Occipital lobe (tissue), 2 donors: ENCODE data around the gene TMEM109. TPM values are rescaled to one million over a fixed set of nuclear protein-coding genes. Genes with fewer than 3 reads are reported as not detected.

Experiments
- DNase-seq: peaks from one replicate; lab custom pipeline; 2025; lab: John Stamatoyannopoulos, UW
- total RNA-seq: library from RNA; depleted of rRNA; stranded (reverse); fragments of >200 nt; gene quantifications from one replicate; pipeline ENCODE4 v1.2.3, GENCODE V29; 2014

Gene TMEM109
- total RNA-seq, 1 donor from 2014 or later: 8.3 TPM

DNA sequence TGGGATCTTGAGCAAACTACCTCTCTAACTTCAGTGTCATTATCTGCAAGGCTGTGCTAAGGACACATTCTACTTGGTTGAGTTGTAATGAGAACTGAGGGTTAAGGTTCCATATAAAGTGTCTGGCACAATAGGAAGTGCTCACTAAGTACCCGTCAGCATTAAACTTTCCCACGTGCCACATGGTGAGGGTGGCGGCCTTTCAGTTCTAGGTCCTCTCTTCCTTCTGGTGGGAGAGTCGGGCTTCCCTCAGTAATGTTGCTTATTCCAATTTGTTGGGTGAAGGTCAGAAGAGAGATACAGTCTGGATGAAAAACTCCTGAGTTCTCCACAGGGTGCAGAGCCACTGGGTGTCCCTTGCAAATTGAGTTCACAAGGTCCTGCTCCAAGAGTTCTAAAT lies 52.9 kb downstream of the TMEM109 start:
- DNase-seq: no peak

DNA sequence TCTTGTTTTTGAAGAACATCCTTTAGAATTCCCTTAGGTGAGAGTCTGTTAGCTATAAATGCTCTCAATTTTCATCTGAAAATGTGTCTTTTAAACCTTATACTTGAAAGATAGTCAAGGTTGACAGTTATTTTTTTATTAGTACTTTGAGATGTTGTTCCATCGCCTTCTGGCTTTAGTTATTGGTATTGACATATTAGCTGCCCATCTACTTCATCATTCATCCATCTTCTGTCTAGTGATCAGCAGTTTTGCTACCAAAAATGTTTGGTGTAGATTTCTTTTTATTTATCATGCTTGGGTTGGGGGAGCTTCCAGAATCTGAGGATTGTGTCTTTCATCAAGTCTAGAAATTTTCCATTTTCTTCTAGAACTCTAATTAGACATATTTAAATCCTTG lies 54.3 kb downstream of the TMEM109 start:
- no peak for DNase-seq

DNA sequence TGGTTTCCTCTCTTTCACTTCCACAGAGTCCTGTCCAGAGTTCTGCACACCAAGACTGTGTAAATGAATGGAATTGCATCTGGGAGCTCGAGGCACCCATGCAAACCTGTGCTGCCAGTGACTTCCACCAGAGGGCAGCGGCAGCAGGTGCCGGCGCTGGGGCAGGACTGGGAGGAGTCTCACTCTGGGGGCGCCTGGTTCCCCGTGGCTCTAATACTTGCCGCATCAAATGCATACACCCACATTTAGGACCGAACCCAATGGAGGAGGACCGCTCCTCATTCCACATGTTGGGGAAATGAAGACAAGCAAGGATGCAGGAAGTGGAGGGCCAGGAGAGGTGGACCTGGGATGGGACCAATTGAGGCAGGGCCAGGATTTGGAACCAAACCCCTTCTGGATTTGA lies 56.4 kb downstream of the TMEM109 start:
- no peak for DNase-seq

DNA sequence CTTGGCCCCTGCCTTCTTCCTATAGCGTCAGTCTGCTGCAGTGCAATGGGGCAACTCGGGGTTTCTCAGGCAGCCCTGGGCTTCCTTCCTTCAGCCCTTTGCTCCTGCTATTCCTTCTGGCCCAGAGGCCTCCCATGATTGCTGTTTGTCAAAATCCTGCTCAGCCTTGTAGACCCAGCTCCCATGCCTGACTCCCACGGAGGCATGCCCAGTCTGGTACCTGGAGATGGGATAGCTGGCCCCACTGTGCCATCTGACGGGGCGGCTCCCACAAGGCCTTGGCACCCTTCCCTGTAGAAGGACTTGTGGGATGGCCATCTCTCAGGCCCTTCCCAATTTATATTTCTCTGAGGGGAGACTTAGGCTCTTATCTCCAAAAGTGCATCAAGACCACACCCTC lies 56.9 kb downstream of the TMEM109 start:
- no peak for DNase-seq

DNA sequence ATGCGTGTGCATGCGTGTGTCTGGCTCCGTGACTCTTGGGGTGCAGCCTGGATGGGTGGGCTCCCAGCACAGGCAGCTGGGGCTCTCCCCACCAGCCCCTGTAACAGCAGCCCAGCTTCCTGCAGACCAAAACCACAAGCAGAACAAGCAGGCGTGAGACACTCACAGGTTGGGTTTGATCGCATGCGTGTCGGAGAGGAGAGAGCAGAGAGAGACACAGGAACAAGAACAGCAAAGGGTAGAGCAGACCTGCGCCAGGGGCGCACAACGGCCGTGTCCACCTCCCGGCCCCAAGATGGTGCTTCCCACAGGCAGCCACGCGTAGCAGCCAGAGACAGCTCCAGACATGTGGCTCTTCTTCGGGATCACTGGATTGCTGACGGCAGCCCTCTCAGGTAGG lies 57.6 kb downstream of the TMEM109 start, which contains the start of gene CD6:
Gene CD6 (plus strand): TSS at position 161 of the 400 bp plus-strand sequence. CDS start 186 bp downstream, at position 347.
- DNase-seq: no peak

DNA sequence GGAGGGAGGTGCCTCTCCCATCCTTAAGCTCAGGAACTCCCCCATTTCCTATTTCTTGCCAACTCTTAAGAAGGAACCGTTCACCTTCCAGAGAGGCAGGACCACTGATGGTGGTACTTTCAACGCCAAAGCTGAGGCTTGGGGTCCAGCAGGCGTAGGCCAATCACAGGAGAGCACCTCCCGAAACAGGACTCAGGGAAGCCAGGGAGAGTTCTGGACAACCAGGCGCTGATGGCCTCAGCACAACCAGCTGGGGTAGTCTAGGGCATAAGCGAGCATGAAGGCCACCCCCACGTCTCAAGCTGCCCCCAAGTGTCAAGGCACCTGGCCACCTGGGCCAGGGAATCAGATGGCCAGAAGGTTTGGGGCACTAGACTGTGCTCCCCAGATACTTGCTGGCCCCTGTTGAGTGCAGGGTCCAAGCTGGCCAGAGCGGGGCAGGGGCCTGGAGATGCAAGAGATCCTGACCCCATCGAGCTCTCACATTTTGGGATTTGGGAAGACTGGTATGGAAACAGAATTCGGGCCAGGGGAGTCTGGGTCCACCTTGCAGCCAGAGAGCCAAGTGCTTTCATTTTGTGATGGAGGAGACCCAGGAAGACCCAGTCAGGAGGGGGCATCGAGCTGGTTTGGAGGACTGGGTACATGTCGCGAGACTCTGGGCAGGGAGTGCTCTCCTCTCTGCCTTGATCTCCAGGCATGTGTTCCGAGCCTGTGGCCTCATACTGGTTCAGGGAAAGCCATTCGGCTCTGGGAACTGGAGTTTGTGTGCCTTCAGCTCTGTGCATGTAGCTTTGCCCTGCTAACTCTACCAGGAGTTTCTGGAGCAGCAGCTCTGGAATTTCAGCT lies 58.4 kb downstream of the TMEM109 start:
- DNase-seq: no peak

Other genes starting within 250 kb of the TMEM109 start
- not detected for gene MS4A8, start 214.5 kb upstream of the TMEM109 start, total RNA-seq
- gene MS4A18, start 189.4 kb upstream of the TMEM109 start, total RNA-seq: not detected
- gene MS4A15, start 157.3 kb upstream of the TMEM109 start, total RNA-seq: not detected
- gene MS4A10, start 128.8 kb upstream of the TMEM109 start, total RNA-seq: not detected
- 2.5 TPM for gene CCDC86, start 72.0 kb upstream of the TMEM109 start, total RNA-seq
- 1.6 TPM for gene PTGDR2, start 58.2 kb upstream of the TMEM109 start, total RNA-seq
- gene ZP1, start 46.6 kb upstream of the TMEM109 start, total RNA-seq: not detected
- gene PRPF19, start 7.6 kb upstream of the TMEM109 start, total RNA-seq: 42.3 TPM
- 104 TPM for gene TMEM132A, start 10.3 kb downstream of the TMEM109 start, total RNA-seq
- gene SLC15A3, start 38.0 kb downstream of the TMEM109 start, total RNA-seq: 5.8 TPM
- 0.16 TPM for gene CD6, start 57.5 kb downstream of the TMEM109 start, total RNA-seq
- not detected for gene CD5, start 188.3 kb downstream of the TMEM109 start, total RNA-seq
- 4.5 TPM for gene VPS37C, start 247.3 kb downstream of the TMEM109 start, total RNA-seq